ENCODE results near the gene MACO1.
A peak's percentile ranks its signal among the peaks of the same experiment; 100 is the strongest.

Gene MACO1

DNA sequence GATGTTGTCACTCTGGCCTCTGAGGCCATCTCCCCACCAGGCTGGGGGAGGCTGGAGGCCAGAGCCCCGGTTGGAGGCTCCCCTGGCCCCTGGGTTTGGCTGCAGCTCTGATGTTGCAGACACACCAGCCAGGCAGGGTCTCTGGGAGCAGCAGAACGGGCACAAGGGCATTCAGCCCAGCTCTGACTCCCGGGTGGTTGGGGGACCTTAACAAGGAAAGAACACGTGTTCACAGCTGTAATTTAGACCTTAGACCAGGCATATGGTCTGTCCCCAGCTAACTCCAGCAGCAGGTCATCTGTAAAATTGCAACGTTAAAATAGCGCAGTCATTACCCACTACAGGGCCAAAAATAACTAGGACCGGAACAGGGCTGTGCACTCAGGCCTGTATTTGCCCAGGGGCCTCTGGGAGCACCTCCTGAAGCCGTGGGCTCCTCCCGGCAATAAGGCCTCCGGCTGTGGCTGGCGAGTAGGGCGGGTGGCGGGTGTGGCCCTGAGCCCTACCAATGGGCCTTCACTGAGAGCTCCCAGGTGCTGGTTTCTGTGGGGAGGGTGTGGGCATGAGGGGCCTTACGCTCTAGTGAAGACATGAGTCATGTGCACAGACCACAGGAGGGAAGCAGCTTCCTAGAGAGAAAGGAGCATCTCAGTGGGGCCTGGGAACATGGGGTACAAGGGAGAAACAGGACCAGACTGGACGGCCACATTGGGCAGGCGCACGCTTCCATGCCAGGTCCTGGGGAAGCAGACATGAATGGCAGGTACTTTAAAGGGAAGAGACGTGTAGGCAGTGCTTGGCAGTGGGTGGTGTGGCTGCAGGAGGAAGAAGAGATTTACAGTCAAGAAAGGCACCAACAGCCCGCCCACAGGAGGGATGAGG, 118.8 kb downstream of the MACO1 start:
- Histone ChIP-seq H3K4me1 (ENCODE audit: control insufficient read depth in 1 of 2, insufficient read depth in 2 of 2, low read length in 2 of 2) (peaks cover 55 to 61% of the 10 kb centered on the region in 2 donors), H3K27ac (ENCODE audit: low read depth, low read length) (peak overlapping the region; percentile 33), H3K9me3 (ENCODE audit: control insufficient read depth in 1 of 2, low read length in 2 of 2) (no peaks in the 10 kb centered on the region), H3K36me3 (ENCODE audit: control insufficient read depth in 1 of 2, insufficient read depth in 2 of 2, low read length in 2 of 2) (peaks cover 3 to 5% of the 10 kb centered on the region in 2 donors), H3K27me3 (ENCODE audit: control insufficient read depth in 1 of 2, insufficient read depth in 2 of 2, low read length in 2 of 2) (no peaks in the 10 kb centered on the region), H3K4me3 (ENCODE audit: low read depth in 1 of 2, low read length in 2 of 2) (peak overlapping the region; percentile 32 to 41), H3K9ac (ENCODE audit: low read depth in 1 of 2, low read length in 2 of 2) (peak overlapping the region; percentile 45 to 61)

Measured in duodenal mucosa (tissue), 2 donors.